Panc1 (cell line): Measurements from ENCODE around the gene ZP4. TPM values are rescaled to one million over a fixed set of nuclear protein-coding genes. Genes with fewer than 3 reads are reported as not detected.

Source experiments
- ATAC-seq: fragments of 200-7000 bp; cut with Tn5 transposase; 2 replicates; pipeline ENCODE4 v1.9.1; 2020; ENCODE audit warnings: mild to moderate bottlenecking, moderate library complexity
- BruUV-seq: library from RNA; stranded (reverse); fragments of 400-500 nt; replicated peaks from 2 replicates; lab custom pipeline; 2021; lab: Mats Ljungman, UMichigan
- CTCF ChIA-PET: fragments of 300-600 bp; sonication (Branson Sonifier 250); formaldehyde crosslinking; loops from one replicate; lab custom pipeline; 2022; ENCODE audit warnings: antibody characterized with exemption; lab: Charles Lee
- POLR2A ChIA-PET: fragments of 300-600 bp; sonication (Branson Sonifier 250); formaldehyde crosslinking; loops from one replicate; lab custom pipeline; 2022; ENCODE audit warnings: antibody characterized with exemption; lab: Charles Lee
- DNase-seq: peaks from one replicate; pipeline ENCODE4 v3.0.0-alpha.2; 2010; ENCODE audit warnings: low read depth, low spot score
- H3K27ac ChIP-seq: 2 replicates; pipeline ENCODE4 v1.5.1; 2011; ENCODE audit warnings: mild to moderate bottlenecking, low read length, inconsistent platforms
- H3K27me3 ChIP-seq: fragments of 200-500 bp; sonication (Bioruptor generic); 2 replicates; pipeline ENCODE4 v1.6.0; 2014; ENCODE audit warnings: low read length, inconsistent platforms; ENCODE audit not compliant: control insufficient read depth, insufficient read depth
- H3K36me3 ChIP-seq: fragments of 200-500 bp; sonication (Bioruptor generic); 2 replicates; pipeline ENCODE4 v1.5.1; 2014; ENCODE audit warnings: inconsistent platforms, mild to moderate bottlenecking, low read length, moderate library complexity; ENCODE audit not compliant: control insufficient read depth, insufficient read depth
- H3K4me1 ChIP-seq: 2 replicates; pipeline ENCODE4 v1.5.1; 2011; ENCODE audit warnings: inconsistent platforms, mild to moderate bottlenecking, low read length, moderate library complexity; ENCODE audit not compliant: control insufficient read depth, insufficient read depth
- H3K4me3 ChIP-seq, 2 experiments: 2 replicates each; pipeline ENCODE4 v1.5.1; 2011 to 2012; ENCODE audit warnings: low read depth in 2 of 2, low read length in 2 of 2, mild to moderate bottlenecking in 2 of 2, inconsistent platforms in 1 of 2, moderate library complexity in 1 of 2
- H3K9me3 ChIP-seq: fragments of 200-500 bp; sonication (Bioruptor generic); 2 replicates; pipeline ENCODE4 v1.5.1; 2014; ENCODE audit warnings: low read depth, mild to moderate bottlenecking, inconsistent platforms, low read length, moderate library complexity; ENCODE audit not compliant: control insufficient read depth, insufficient read depth
- POLR2AphosphoS5 ChIP-seq: IDR thresholded peaks from 2 replicates; pipeline ENCODE4 v1.6.1; 2012; ENCODE audit warnings: mild to moderate bottlenecking, low read depth, low read length, moderate library complexity
- SIN3A ChIP-seq: IDR thresholded peaks from 2 replicates; pipeline ENCODE4 v1.6.1; 2012; ENCODE audit warnings: low read depth, mild to moderate bottlenecking, low read length, moderate library complexity, borderline replicate concordance; ENCODE audit not compliant: insufficient read depth
- TCF7L2 ChIP-seq: IDR thresholded peaks from 2 replicates; pipeline ENCODE4 v1.6.1; 2011; ENCODE audit warnings: mild to moderate bottlenecking, low read depth, low read length, inconsistent platforms
- in situ Hi-C: cut with HindIII; loops from 2 replicates; pipeline ENCODE4 v1.10.0; 2016; ENCODE audit warnings: low sequenced_read_pairs, low pct_unique_long_range_greater_than_20kb
- intact Hi-C: fragments of 100-400 bp; cut with micrococcal nuclease; formaldehyde crosslinking; loops from one replicate; pipeline ENCODE4 v1.10.0; 2022; ENCODE audit not compliant: unreplicated experiment
- total RNA-seq: library from RNA; stranded (reverse); gene quantifications from one replicate; pipeline ENCODE4 v1.2.1, GENCODE V29; 2021; ENCODE audit not compliant: unreplicated experiment
- TF ChIP-seq, protein P1 (sequence below), 2 experiments: IDR thresholded peaks; 2 replicates each; pipeline ENCODE4 v1.6.1; 2011 to 2012; ENCODE audit warnings: low read depth in 2 of 2, control low read depth in 1 of 2, low read length in 1 of 2, mild to moderate bottlenecking in 1 of 2, moderate library complexity in 1 of 2; ENCODE audit not compliant: insufficient read depth in 1 of 2
- TF ChIP-seq, protein P2 (sequence below): fragments of 450-650 bp; IDR thresholded peaks from 2 replicates; pipeline ENCODE4 v1.5.1; 2017; ENCODE audit warnings: mild to moderate bottlenecking

The ZP4 gene
- total RNA-seq, 1 experiment from 2014 or later = not detected

DNA sequence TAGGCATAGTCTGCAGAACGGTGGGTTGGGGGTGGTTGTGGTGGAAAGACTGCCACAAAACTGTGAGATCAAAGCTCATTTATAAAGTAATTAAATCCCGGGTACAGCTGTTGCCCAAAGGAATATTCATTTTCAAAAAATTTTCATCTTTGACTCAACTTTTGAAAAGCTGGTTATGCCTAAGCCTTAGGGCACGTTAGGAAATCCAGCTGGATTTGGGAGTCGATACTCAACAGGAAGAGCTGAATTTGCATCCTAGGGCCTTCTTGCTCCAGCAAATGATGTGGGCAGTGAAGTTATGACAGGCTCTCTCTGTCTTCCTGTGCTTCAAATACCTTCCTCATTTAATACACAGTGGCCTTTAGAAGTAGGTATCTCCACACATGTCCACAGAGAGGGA lies 31.7 kb downstream of the ZP4 start:
- POLR2A ChIA-PET = no interaction called here
- intact Hi-C loops = no loop called here

DNA sequence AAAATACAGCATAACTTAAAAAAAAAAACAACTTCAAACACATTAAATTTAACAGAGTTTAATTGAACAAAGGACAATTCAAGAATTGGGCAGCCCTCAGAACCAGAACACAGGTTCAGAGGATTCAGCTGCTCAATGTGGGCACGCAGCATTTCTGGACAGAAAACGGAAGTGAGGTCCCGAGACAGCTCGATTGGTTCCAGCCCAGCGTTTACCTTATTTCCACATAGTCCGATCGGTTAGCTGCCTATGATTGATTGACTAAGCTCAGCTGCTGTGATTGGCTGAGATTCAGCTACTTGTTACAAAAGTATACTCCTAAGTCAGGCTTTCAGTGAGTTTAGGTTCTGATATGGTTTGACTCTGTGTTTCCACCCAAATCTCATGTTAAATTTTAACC lies 33.3 kb downstream of the ZP4 start:
- ChIA-PET CTCF (no interaction called here), POLR2A (no interaction called here)
- Histone ChIP-seq H3K36me3 (no peaks in the 10 kb centered on the region), H3K4me3 (no peak overlapping the region), H3K27ac (no peak overlapping the region), H3K27me3 (no peaks in the 10 kb centered on the region), H3K9me3 (no peaks in the 10 kb centered on the region), H3K4me1 (no peaks in the 10 kb centered on the region)
- no TSS peak for BruUV-seq
- no peak for ATAC-seq
- no peak for TF ChIP-seq POLR2AphosphoS5
- TF ChIP-seq TCF7L2 = no peak
- no peak for TF ChIP-seq SIN3A
- in situ Hi-C loops (no loop called here), intact Hi-C loops (no loop called here)
- no peak for DNase-seq

More for the DNA sequence above, 31.7 kb downstream of the ZP4 start:
- BruUV-seq = no TSS peak
- Histone ChIP-seq H3K36me3 (no peaks in the 10 kb centered on the region), H3K9me3 (no peaks in the 10 kb centered on the region), H3K27me3 (no peaks in the 10 kb centered on the region), H3K4me1 (no peaks in the 10 kb centered on the region), H3K27ac (no peak overlapping the region), H3K4me3 (no peak overlapping the region)
- in situ Hi-C loops = no loop called here
- TF ChIP-seq, protein P1, sequence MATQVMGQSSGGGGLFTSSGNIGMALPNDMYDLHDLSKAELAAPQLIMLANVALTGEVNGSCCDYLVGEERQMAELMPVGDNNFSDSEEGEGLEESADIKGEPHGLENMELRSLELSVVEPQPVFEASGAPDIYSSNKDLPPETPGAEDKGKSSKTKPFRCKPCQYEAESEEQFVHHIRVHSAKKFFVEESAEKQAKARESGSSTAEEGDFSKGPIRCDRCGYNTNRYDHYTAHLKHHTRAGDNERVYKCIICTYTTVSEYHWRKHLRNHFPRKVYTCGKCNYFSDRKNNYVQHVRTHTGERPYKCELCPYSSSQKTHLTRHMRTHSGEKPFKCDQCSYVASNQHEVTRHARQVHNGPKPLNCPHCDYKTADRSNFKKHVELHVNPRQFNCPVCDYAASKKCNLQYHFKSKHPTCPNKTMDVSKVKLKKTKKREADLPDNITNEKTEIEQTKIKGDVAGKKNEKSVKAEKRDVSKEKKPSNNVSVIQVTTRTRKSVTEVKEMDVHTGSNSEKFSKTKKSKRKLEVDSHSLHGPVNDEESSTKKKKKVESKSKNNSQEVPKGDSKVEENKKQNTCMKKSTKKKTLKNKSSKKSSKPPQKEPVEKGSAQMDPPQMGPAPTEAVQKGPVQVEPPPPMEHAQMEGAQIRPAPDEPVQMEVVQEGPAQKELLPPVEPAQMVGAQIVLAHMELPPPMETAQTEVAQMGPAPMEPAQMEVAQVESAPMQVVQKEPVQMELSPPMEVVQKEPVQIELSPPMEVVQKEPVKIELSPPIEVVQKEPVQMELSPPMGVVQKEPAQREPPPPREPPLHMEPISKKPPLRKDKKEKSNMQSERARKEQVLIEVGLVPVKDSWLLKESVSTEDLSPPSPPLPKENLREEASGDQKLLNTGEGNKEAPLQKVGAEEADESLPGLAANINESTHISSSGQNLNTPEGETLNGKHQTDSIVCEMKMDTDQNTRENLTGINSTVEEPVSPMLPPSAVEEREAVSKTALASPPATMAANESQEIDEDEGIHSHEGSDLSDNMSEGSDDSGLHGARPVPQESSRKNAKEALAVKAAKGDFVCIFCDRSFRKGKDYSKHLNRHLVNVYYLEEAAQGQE (IDR thresholded peaks at IDR 0.05; ENCODE audit: insufficient read depth in 1 of 2, low read depth in 2 of 2, low read length in 1 of 2) = no peak
- no peak for TF ChIP-seq TCF7L2
- TF ChIP-seq, protein P2, sequence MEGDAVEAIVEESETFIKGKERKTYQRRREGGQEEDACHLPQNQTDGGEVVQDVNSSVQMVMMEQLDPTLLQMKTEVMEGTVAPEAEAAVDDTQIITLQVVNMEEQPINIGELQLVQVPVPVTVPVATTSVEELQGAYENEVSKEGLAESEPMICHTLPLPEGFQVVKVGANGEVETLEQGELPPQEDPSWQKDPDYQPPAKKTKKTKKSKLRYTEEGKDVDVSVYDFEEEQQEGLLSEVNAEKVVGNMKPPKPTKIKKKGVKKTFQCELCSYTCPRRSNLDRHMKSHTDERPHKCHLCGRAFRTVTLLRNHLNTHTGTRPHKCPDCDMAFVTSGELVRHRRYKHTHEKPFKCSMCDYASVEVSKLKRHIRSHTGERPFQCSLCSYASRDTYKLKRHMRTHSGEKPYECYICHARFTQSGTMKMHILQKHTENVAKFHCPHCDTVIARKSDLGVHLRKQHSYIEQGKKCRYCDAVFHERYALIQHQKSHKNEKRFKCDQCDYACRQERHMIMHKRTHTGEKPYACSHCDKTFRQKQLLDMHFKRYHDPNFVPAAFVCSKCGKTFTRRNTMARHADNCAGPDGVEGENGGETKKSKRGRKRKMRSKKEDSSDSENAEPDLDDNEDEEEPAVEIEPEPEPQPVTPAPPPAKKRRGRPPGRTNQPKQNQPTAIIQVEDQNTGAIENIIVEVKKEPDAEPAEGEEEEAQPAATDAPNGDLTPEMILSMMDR = no peak
- no peak for TF ChIP-seq SIN3A
- TF ChIP-seq POLR2AphosphoS5 = no peak
- DNase-seq (no peak), ATAC-seq (no peak)
- CTCF ChIA-PET = no interaction called here

DNA sequence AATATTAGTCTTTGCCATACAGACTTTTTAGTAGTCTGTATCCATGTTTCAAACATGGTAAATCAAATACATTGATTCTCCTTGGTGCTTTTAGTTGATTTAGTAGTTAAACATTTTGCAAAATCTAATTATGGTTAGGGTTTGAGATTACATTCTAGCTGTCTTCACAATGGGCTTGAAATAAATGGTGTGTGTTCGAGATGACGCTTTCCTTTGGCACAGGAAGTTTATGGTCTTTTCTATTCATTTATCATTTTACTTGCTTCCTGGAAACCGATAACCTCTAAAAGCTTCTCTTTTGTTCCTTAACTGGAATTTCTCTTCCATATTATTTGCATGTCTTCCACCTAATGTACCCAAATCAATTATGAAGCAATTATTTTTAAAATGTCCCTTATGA lies 38.4 kb downstream of the ZP4 start:
- intact Hi-C loops (no loop called here), in situ Hi-C loops (no loop called here)
- H3K36me3 ChIP-seq = no peaks in the 10 kb centered on the region
- DNase-seq = no peak
- no peak overlapping the region for H3K27ac ChIP-seq
- ChIA-PET CTCF (no interaction called here), POLR2A (no interaction called here)
- H3K9me3 ChIP-seq = no peaks in the 10 kb centered on the region
- no peaks in the 10 kb centered on the region for H3K27me3 ChIP-seq
- BruUV-seq = no TSS peak
- TF ChIP-seq SIN3A (no peak), POLR2AphosphoS5 (no peak), TCF7L2 (no peak)
- TF ChIP-seq, protein P1 (IDR thresholded peaks at IDR 0.05; ENCODE audit: insufficient read depth in 1 of 2, low read depth in 2 of 2, low read length in 1 of 2) = no peak
- TF ChIP-seq, protein P2 = no peak
- ATAC-seq = no peak
- H3K4me3 ChIP-seq = no peak overlapping the region
- H3K4me1 ChIP-seq = no peaks in the 10 kb centered on the region
